ENCODE results near the gene ATP6V1G2.

- TF ChIP-seq, protein P1, sequence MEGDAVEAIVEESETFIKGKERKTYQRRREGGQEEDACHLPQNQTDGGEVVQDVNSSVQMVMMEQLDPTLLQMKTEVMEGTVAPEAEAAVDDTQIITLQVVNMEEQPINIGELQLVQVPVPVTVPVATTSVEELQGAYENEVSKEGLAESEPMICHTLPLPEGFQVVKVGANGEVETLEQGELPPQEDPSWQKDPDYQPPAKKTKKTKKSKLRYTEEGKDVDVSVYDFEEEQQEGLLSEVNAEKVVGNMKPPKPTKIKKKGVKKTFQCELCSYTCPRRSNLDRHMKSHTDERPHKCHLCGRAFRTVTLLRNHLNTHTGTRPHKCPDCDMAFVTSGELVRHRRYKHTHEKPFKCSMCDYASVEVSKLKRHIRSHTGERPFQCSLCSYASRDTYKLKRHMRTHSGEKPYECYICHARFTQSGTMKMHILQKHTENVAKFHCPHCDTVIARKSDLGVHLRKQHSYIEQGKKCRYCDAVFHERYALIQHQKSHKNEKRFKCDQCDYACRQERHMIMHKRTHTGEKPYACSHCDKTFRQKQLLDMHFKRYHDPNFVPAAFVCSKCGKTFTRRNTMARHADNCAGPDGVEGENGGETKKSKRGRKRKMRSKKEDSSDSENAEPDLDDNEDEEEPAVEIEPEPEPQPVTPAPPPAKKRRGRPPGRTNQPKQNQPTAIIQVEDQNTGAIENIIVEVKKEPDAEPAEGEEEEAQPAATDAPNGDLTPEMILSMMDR (conservative IDR thresholded peaks at IDR 0.05; ENCODE audit: low read depth in 2 of 2): no peak
- TF ChIP-seq EZH2phosphoT487 (IDR thresholded peaks at IDR 0.05; ENCODE audit: unreplicated experiment) (no peak), ZNF114 (CRISPR knock-in tag; IDR thresholded peaks at IDR 0.05) (no peak)
Measured at GRCh38 chr6:31498748-31499147, 47.7 kb downstream of the ATP6V1G2 start.

All from GM23338 (cell line).